ENCODE results near the gene SLC31A2. TPM values are rescaled to one million over a fixed set of nuclear protein-coding genes. Genes with fewer than 3 reads are reported as not detected.

The SLC31A2 gene
- total RNA-seq, 1 donor from 2014 or later, result 5.2 TPM

DNA sequence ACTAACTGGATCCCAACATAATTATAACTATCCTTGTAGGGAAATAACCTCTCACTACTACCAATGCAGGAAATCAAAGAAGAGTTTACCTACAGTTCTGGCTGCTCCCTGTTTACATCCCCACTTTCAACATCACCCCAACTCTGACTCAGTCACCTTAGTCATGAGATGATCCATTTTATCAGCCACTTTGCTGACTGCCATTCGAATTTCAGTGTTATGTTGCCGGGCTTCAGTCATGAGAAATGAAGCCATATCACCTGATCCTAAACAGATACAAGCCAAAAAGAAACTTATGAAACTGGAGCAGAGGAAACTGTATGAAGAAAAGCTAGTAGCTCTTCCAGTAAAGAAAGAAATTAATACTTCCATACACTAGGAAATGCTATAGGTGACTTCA is 33.7 kb downstream of the SLC31A2 start:
- intact Hi-C loops (cut with micrococcal nuclease), result no loop called here

DNA sequence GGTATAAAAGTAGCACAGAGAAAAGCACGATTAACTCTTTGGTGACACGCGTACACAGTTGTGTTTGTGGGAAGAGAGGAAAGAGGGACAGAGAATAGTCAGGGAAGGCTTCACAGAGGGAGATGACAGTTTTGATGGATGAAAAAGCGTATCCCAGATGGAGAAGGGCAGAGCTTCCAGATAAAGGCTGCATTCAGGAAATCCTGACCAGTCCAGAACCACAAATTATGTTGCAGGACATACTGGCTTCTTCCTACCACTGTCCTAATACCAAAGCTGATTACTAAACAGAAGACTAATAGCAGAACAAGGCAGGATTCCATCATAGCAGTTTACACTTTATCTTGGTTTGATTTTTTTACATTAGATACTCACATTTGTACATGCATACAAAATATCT is 34.5 kb downstream of the SLC31A2 start:
- intact Hi-C loops (cut with micrococcal nuclease), result no loop called here

DNA sequence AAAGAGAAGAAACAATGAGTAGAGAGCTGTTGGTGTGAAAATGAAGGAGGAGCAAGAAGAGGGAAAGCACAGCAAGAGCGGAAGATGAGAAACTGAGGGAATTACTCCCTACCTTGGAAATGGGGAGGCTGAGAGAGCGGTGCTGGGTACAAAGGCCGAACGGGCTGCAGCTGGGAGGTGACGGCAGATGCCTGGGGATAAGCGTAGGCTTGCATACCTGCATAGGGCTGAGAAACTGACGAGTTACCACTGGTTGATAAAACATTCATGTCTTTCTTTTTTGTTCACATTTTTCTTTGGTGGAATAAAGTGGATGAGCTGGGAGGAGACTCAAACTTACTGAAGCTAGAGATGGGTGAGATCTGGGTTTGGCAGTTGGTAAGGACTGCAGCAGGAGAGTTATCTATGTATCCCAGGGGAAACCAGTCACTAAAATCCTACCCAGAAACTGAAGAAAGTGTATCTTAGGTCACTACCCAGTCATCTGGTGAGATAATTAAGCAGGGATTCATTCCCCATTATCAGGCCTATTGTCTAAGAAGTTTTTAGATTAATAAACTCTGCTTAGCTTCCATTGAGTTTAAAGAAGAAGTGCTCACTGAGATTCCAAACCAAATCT is 35.4 kb downstream of the SLC31A2 start:
- intact Hi-C loops (cut with micrococcal nuclease), result no loop called here

DNA sequence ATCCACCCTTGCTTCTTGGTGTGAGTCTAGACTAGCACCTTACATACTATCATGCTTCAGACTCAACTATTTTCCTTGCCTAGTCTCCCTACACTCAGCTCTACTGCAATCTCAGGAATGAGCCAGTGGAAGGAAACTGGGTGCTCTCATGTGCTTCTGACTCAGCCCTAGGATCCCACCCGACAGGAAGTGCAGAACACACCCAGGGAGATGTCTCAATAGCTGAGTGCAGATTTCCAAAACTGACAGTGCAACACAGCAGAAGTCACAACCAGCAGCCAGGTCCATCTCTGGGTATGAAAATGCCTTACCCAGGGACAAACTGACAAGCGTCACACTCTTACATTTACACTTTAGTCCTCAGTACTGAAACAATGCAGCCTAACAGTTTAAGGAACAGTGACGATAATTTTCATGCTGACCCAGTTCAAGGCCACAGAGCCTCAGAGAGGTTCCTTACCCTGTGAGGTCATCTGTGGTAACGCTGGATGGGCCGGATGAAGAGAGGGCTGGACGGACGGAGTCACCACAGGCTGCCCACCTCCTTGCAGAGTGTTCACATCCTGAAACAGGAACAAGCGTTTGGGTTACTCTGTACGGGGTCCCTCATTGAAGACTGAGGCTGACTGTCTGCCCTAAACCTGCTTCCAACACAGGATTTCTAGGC is 37.3 kb downstream of the SLC31A2 start:
- intact Hi-C loops (cut with micrococcal nuclease), result no loop called here

DNA sequence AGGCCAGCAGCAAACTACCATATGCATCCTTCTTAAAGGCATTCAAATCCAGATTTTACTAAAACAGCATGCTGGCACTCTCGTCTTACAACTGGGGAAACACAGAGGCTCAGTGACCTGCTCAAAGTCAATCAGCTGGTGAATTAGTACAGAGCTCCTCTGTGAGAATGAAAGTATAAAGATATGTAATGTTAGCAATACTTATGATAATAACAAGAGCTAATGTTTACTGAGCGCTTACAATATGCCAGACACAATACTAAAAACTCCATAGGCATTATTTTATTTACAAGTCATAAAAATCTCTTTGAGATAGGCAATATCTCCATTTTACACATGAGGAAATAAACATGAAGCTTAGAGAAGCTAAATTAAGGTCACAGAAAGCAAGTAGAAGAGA is 41.6 kb downstream of the SLC31A2 start:
- intact Hi-C loops (cut with micrococcal nuclease), result no loop called here

DNA sequence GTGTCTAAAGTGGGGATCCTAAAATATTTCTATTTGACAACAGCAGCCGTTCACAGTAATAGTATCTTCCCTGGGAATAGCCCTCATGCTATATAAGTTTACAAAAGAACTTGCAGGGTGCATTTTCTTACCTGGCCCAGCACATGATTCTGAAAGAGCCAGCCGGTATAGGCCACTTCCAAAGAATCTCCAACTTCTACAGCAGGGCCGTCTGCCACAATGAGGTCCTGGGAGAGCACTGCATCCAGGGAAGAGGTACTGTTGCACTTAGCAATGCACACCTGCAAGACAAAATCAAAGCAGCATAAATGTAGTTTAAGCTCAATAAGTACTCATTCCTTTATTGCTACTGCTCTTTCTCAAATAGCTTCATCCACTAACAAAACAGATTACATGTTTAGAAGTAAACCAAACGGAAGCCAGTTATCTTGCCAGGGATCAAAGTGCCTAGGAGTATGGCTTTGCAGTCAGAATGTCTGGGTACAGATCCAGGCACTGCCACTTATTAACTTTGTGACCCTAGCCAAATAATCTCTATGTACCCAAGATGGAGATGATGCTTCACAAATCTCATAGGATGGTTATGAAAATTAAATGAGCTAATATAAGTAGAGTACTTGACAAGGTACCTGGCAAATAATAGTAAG is 49.0 kb downstream of the SLC31A2 start:
- intact Hi-C loops (cut with micrococcal nuclease), result no loop called here

DNA sequence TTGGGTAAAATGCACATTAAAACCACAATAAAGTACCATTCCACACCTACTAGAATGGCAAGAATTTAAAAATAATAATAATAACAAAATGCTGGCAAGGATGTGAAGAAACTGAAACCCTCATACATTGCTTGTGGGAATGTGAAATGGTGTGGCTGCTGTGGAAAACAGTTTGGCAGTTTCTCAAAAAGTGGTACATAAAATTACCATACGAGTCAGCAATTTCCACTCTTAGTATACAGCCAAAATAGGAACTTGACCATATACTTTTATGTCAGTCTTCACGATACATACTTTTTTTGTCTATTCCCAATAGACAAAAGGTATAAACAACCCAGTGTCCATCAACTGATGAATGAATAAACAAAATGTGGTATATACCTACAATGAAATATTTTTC is 54.6 kb downstream of the SLC31A2 start:
- intact Hi-C loops (cut with micrococcal nuclease), result no loop called here

DNA sequence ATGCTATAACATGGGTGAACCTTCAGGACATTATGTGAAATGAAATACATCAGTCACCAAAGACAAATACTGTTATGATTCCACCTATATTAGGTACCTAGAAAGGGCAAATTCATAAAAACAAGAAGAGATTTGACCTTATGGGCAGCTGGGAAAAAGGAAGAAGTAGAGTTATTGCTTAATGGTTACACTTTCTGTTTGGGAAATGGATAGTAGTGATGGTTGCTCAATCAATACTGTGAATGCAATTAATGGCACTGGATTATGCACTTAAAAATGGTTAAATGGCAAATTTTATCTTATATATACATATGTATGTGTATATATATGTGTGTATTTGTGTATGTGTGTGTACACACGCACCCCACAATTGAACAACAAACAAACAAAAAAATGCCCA is 55.1 kb downstream of the SLC31A2 start:
- intact Hi-C loops (cut with micrococcal nuclease), result no loop called here

DNA sequence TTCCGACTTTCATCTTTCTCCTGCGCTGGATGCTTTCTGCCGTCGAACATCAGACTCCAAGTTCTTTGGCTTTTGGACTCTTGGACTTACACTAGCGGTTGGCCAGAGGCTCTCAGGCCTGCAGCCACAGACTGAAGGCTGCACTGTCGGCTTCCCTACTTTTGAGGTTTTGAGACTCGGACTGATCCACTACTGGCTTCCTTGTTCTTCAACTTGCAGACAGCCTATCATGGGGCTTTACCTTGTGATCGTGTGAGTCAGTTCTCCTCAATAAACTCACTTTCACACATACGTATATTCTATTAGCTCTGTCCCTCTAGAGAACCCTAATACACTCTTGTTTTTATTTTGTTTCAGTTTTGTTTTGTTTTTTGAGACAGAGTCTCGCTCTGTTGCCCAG is 60.0 kb downstream of the SLC31A2 start:
- intact Hi-C loops (cut with micrococcal nuclease), result no loop called here

Other genes with a start within 250 kb of the SLC31A2 start
- gene ZNF883, start 138.8 kb upstream of the SLC31A2 start, total RNA-seq, result 0.15 TPM in 1 of 2 replicates, not detected in the other
- 0.10 and 0.15 TPM in 2 replicates for gene ZFP37, start 94.3 kb upstream of the SLC31A2 start, total RNA-seq
- 41.0 and 43.7 TPM in 2 replicates for gene FKBP15, start 70.3 kb downstream of the SLC31A2 start, total RNA-seq
- gene SLC31A1, start 70.5 kb downstream of the SLC31A2 start, total RNA-seq, result 9.4 and 9.5 TPM in 2 replicates
- 35.7 and 37.5 TPM in 2 replicates for gene CDC26, start 124.6 kb downstream of the SLC31A2 start, total RNA-seq
- gene PRPF4, start 124.7 kb downstream of the SLC31A2 start, total RNA-seq, result 34.8 and 36.4 TPM in 2 replicates
- gene RNF183, start 152.4 kb downstream of the SLC31A2 start, total RNA-seq, result 0.34 TPM in 1 of 2 replicates, not detected in the other
- 1.2 and 2.0 TPM in 2 replicates for gene WDR31, start 189.3 kb downstream of the SLC31A2 start, total RNA-seq
- gene BSPRY, start 198.5 kb downstream of the SLC31A2 start, total RNA-seq, result 10.9 and 11.4 TPM in 2 replicates
- 21.0 and 22.3 TPM in 2 replicates for gene HDHD3, start 226.0 kb downstream of the SLC31A2 start, total RNA-seq

All from T-helper 1 cell treated with Interleukin-12 subunit alpha and Interleukin-12 subunit beta and Interleukin-4 antibody, amounts not matched to agents 30 ng/mL and 1 ng/mL, for 36 hours (primary cell).